Stomach (tissue), 4 donors: Measurements from ENCODE around the gene SCN7A.

Source experiments
- EP300 ChIP-seq: sonication (generic); formaldehyde crosslinking; IDR thresholded peaks from one replicate; pipeline ENCODE4 v1.6.1; 2017; ENCODE audit warnings: antibody characterized with exemption
- POLR2A ChIP-seq, 4 donors: fragments of 450-650 bp; IDR thresholded peaks; one replicate each; pipeline ENCODE4 v1.6.1; 2016; ENCODE audit warnings: antibody characterized with exemption in 4 of 4, control low read depth in 2 of 4, mild to moderate bottlenecking in 1 of 4, moderate library complexity in 1 of 4
- POLR2AphosphoS5 ChIP-seq, 3 donors: sonication (generic); formaldehyde crosslinking; IDR thresholded peaks; one replicate each; pipeline ENCODE4 v1.6.1; 2016; ENCODE audit warnings: antibody characterized with exemption in 3 of 3
- TF ChIP-seq, protein P1 (sequence below), 7 experiments: fragments of 450-650 bp in 4 of 7; fragments of 200-600 bp in 3 of 7; sonication (generic) in 3 of 7; IDR thresholded peaks; one replicate each; pipeline ENCODE4 v1.5.1; 2016 to 2019; ENCODE audit warnings: antibody characterized with exemption in 7 of 7, control low read depth in 2 of 7, mild to moderate bottlenecking in 1 of 7

DNA sequence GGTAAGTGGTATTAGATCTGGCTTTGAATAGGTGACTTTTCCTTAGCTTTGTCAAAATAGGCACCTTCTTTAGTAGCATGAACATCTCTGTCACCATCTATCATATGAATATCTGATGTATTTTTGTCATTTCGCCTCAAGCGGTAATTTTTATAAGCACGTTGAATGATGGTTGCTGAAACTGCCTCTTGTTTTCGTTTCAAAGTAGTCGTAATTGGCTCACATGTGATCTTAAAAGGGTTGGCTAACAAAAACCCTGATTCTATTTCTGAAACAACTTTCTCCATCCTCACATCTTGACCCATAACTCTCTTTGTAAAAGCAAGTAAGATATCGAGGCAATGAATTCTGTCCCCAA lies 88.5 kb downstream of the SCN7A start:
- TF ChIP-seq POLR2A (IDR thresholded peaks at IDR 0.05) (no peak), EP300 (no peak), POLR2AphosphoS5 (IDR thresholded peaks at IDR 0.05) (no peak)
- TF ChIP-seq, protein P1, sequence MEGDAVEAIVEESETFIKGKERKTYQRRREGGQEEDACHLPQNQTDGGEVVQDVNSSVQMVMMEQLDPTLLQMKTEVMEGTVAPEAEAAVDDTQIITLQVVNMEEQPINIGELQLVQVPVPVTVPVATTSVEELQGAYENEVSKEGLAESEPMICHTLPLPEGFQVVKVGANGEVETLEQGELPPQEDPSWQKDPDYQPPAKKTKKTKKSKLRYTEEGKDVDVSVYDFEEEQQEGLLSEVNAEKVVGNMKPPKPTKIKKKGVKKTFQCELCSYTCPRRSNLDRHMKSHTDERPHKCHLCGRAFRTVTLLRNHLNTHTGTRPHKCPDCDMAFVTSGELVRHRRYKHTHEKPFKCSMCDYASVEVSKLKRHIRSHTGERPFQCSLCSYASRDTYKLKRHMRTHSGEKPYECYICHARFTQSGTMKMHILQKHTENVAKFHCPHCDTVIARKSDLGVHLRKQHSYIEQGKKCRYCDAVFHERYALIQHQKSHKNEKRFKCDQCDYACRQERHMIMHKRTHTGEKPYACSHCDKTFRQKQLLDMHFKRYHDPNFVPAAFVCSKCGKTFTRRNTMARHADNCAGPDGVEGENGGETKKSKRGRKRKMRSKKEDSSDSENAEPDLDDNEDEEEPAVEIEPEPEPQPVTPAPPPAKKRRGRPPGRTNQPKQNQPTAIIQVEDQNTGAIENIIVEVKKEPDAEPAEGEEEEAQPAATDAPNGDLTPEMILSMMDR (IDR thresholded peaks at IDR 0.05): no peak
